Epithelial cell of proximal tubule (primary cell): Measurements from ENCODE around the gene FGFR1OP2. TPM values are rescaled to one million over a fixed set of nuclear protein-coding genes. Genes with fewer than 3 reads are reported as not detected.

Experiments used
- DNase-seq: peaks from one replicate; pipeline ENCODE4 v3.0.0-alpha.2; 2011; ENCODE audit warnings: low read depth
- H3K4me3 ChIP-seq: 2 replicates; pipeline ENCODE4 v1.5.1; 2011; ENCODE audit warnings: low read depth, mild to moderate bottlenecking, low read length
- CTCF ChIP-seq: conservative IDR thresholded peaks from 2 replicates; pipeline ENCODE4 v1.5.1; 2012; ENCODE audit warnings: low read depth, mild to moderate bottlenecking, low read length
- total RNA-seq: library from RNA; depleted of rRNA; stranded (reverse); fragments of >200 nt; gene quantifications from 2 replicates; pipeline ENCODE4 v1.2.3, GENCODE V29; 2015

FGFR1OP2 gene
- total RNA-seq, 1 donor from 2014 or later = 27.3 TPM

GRCh38 chr12:26935636-26936378 is 2.5 kb upstream of the FGFR1OP2 start:
- no peak for DNase-seq
- no peak for TF ChIP-seq CTCF
- peak overlapping the region; percentile 83 for H3K4me3 ChIP-seq

- TF ChIP-seq CTCF = no peak
- DNase-seq = no peak
These were observed 1.5 kb upstream of the FGFR1OP2 start for GRCh38 chr12:26936559-26937442.

GRCh38 chr12:26937443-26937862 is 817 bp upstream of the FGFR1OP2 start:
- TF ChIP-seq CTCF = no peak
- H3K4me3 ChIP-seq = peak overlapping the region; percentile 83
- no peak for DNase-seq

More at GRCh38 chr12:26936559-26937442, 1.5 kb upstream of the FGFR1OP2 start:
- H3K4me3 ChIP-seq = peak overlapping the region; percentile 83

GRCh38 chr12:26938701-26939062 is 412 bp downstream of the FGFR1OP2 start:
- DNase-seq = no peak
- peak overlapping the region; percentile 83 for H3K4me3 ChIP-seq
- no peak for TF ChIP-seq CTCF

- peak overlapping the region; percentile 83 for H3K4me3 ChIP-seq
- DNase-seq = no peak
- no peak for TF ChIP-seq CTCF
These were observed 1.0 kb downstream of the FGFR1OP2 start for GRCh38 chr12:26939192-26939832.

- no peak for TF ChIP-seq CTCF
- no peak for DNase-seq
- peak overlapping the region; percentile 83 for H3K4me3 ChIP-seq
These were observed 1.7 kb downstream of the FGFR1OP2 start for GRCh38 chr12:26939953-26940352.
